SK-N-SH (cell line): ENCODE results near the gene NKD1. TPM values are rescaled to one million over a fixed set of nuclear protein-coding genes. Genes with fewer than 3 reads are reported as not detected.

ENCODE experiments used
- CTCF ChIA-PET: fragments of 300-600, 350-600 bp; formaldehyde crosslinking; extraction: SDS; loops from one replicate; lab custom pipeline; 2021; lab: Yijun Ruan, JAX
- POLR2A ChIA-PET: fragments of 350-600 bp; sonication (Branson Sonifier 250); formaldehyde crosslinking; extraction: SDS; loops from one replicate; lab custom pipeline; 2020; ENCODE audit warnings: antibody characterized with exemption, inconsistent platforms; lab: Yijun Ruan, JAX
- DNase-seq: peaks from one replicate; pipeline ENCODE4 v3.0.0; 2012
- H2AFZ ChIP-seq: fragments of 200-600 bp; sonication (generic); 2 replicates; pipeline ENCODE4 v1.8.1; 2016; ENCODE audit warnings: antibody characterized with exemption, mild to moderate bottlenecking, low read depth
- H3F3A ChIP-seq: fragments of 200-600 bp; sonication (generic); replicated peaks from 2 replicates; pipeline ENCODE3; 2016; ENCODE audit warnings: antibody characterized with exemption, mild to moderate bottlenecking; ENCODE audit not compliant: insufficient read depth
- H3K27ac ChIP-seq, 2 experiments: fragments of 200-500 bp in 1 of 2; fragments of 200-600 bp in 1 of 2; sonication (Bioruptor generic) in 1 of 2; sonication (generic), shearing (Covaris generic) in 1 of 2; 2 replicates each; pipeline versions ENCODE4 v1.5.1 to v1.6.1; 2014 to 2016; ENCODE audit warnings: low read depth in 2 of 2, inconsistent platforms in 1 of 2, low read length in 1 of 2, mild to moderate bottlenecking in 1 of 2, mixed read lengths in 1 of 2
- H3K27me3 ChIP-seq: fragments of 200-600 bp; sonication (generic), shearing (Covaris generic); 2 replicates; pipeline ENCODE4 v1.6.1; 2016; ENCODE audit warnings: mixed run types; ENCODE audit not compliant: insufficient read depth
- H3K36me3 ChIP-seq, 2 experiments: fragments of 200-500 bp in 1 of 2; fragments of 200-600 bp in 1 of 2; sonication (Bioruptor generic) in 1 of 2; sonication (generic) in 1 of 2; replicated peaks in 1 of 2; 2 replicates each; pipeline versions ENCODE3 to v1.5.1; 2014 to 2016; ENCODE audit warnings: low read length in 1 of 2, mild to moderate bottlenecking in 1 of 2; ENCODE audit not compliant: insufficient read depth in 2 of 2, control insufficient read depth in 1 of 2
- H3K4me1 ChIP-seq, 2 experiments: fragments of 200-500 bp in 1 of 2; fragments of 200-600 bp in 1 of 2; sonication (Bioruptor generic) in 1 of 2; sonication (generic), shearing (Covaris generic) in 1 of 2; 2 replicates each; pipeline versions ENCODE4 v1.5.1 to v1.6.1; 2014 to 2016; ENCODE audit warnings: low read depth in 1 of 2, low read length in 1 of 2, mixed run types in 1 of 2; ENCODE audit not compliant: insufficient read depth in 2 of 2, control insufficient read depth in 1 of 2
- H3K4me2 ChIP-seq: fragments of 200-600 bp; sonication (generic), shearing (Covaris generic); 2 replicates; pipeline ENCODE4 v1.6.1; 2017; ENCODE audit warnings: mixed run types
- H3K4me3 ChIP-seq, 2 experiments: fragments of 200-500 bp in 1 of 2; fragments of 200-600 bp in 1 of 2; sonication (Bioruptor generic) in 1 of 2; sonication (generic), shearing (Covaris generic) in 1 of 2; 2 replicates each; pipeline versions ENCODE4 v1.5.1 to v1.8.1; 2014 to 2016; ENCODE audit warnings: low read depth in 2 of 2, inconsistent platforms in 1 of 2, low read length in 1 of 2, mild to moderate bottlenecking in 1 of 2, mixed read lengths in 1 of 2, moderate library complexity in 1 of 2
- H3K79me2 ChIP-seq: fragments of 200-600 bp; sonication (generic); 2 replicates; pipeline ENCODE4 v1.8.1; 2017; ENCODE audit warnings: mild to moderate bottlenecking; ENCODE audit not compliant: insufficient read depth
- H3K9ac ChIP-seq: fragments of 200-600 bp; sonication (generic); 2 replicates; pipeline ENCODE4 v1.6.1; 2017; ENCODE audit warnings: mixed run types
- H3K9me2 ChIP-seq: fragments of 200-600 bp; sonication (generic); 2 replicates; pipeline ENCODE4 v1.6.1; 2017; ENCODE audit warnings: mixed run types
- H3K9me3 ChIP-seq: fragments of 200-600 bp; sonication (generic); 2 replicates; pipeline ENCODE4 v1.6.1; 2017; ENCODE audit warnings: mixed run types, mild to moderate bottlenecking, moderate library complexity
- H4K20me1 ChIP-seq: fragments of 200-600 bp; sonication (generic); 2 replicates; pipeline ENCODE4 v1.6.1; 2017; ENCODE audit warnings: mild to moderate bottlenecking, mixed run types; ENCODE audit not compliant: insufficient read depth
- CHD2 ChIP-seq: fragments of 150-350 bp; IDR thresholded peaks from 2 replicates; pipeline ENCODE4 v1.6.1; 2018; ENCODE audit warnings: low read length; ENCODE audit not compliant: partially characterized antibody
- ELF1 ChIP-seq: IDR thresholded peaks from 2 replicates; pipeline ENCODE4 v1.4.0; 2012
- EZH2phosphoT487 ChIP-seq: fragments of 200-600 bp; sonication (generic); IDR thresholded peaks from 2 replicates; pipeline ENCODE4 v1.6.1; 2017; ENCODE audit warnings: low read depth, mixed run types, mild to moderate bottlenecking, antibody characterized with exemption, moderate library complexity, borderline replicate concordance
- FOXM1 ChIP-seq: IDR thresholded peaks from 2 replicates; pipeline ENCODE4 v1.4.0; 2012; ENCODE audit warnings: low read depth, mild to moderate bottlenecking
- IRF3 ChIP-seq: fragments of 150-350 bp; IDR thresholded peaks from 2 replicates; pipeline ENCODE4 v1.6.1; 2016; ENCODE audit warnings: mild to moderate bottlenecking, low read depth, low read length
- JUND ChIP-seq: IDR thresholded peaks from 2 replicates; pipeline ENCODE4 v1.4.0; 2012
- MEF2A ChIP-seq: IDR thresholded peaks from 2 replicates; pipeline ENCODE4 v1.4.0; 2012; ENCODE audit warnings: low read depth, borderline replicate concordance
- NFIC ChIP-seq: IDR thresholded peaks from 2 replicates; pipeline ENCODE4 v1.4.0; 2012; ENCODE audit warnings: borderline replicate concordance
- NRF1 ChIP-seq: IDR thresholded peaks from 2 replicates; pipeline ENCODE4 v1.6.1; 2012; ENCODE audit warnings: low read depth, mild to moderate bottlenecking, low read length
- POLR2AphosphoS5 ChIP-seq: IDR thresholded peaks from 2 replicates; pipeline ENCODE4 v1.6.1; 2012; ENCODE audit warnings: low read depth, low read length
- RAD21 ChIP-seq: IDR thresholded peaks from 2 replicates; pipeline ENCODE4 v1.6.1; 2012; ENCODE audit warnings: mild to moderate bottlenecking, low read length
- REST ChIP-seq: IDR thresholded peaks from 2 replicates; pipeline ENCODE4 v1.6.1; 2012; ENCODE audit warnings: mild to moderate bottlenecking, low read depth, low read length, moderate library complexity
- RXRA ChIP-seq: IDR thresholded peaks from 2 replicates; pipeline ENCODE4 v1.4.0; 2012; ENCODE audit warnings: low read depth, mild to moderate bottlenecking, borderline replicate concordance
- SIN3A ChIP-seq: IDR thresholded peaks from 2 replicates; pipeline ENCODE4 v1.6.1; 2012; ENCODE audit warnings: low read depth, mild to moderate bottlenecking, low read length, moderate library complexity, borderline replicate concordance
- TAF1 ChIP-seq: IDR thresholded peaks from 2 replicates; pipeline ENCODE4 v1.6.1; 2012; ENCODE audit warnings: low read depth, mild to moderate bottlenecking, low read length, moderate library complexity, borderline replicate concordance
- TCF12 ChIP-seq: IDR thresholded peaks from 2 replicates; pipeline ENCODE4 v1.4.0; 2012
- TEAD4 ChIP-seq: IDR thresholded peaks from 2 replicates; pipeline ENCODE4 v1.4.0; 2012; ENCODE audit warnings: mild to moderate bottlenecking, borderline replicate concordance; ENCODE audit not compliant: insufficient read depth
- YY1 ChIP-seq: IDR thresholded peaks from 2 replicates; pipeline ENCODE4 v1.4.0; 2012; ENCODE audit warnings: low read depth, mild to moderate bottlenecking
- WGBS: methylation state at CpG from one replicate; pipeline ENCODE4 v1.1.6; 2017; ENCODE audit warnings: low lambda C conversion rate; 5-methylcytosine and 5-hydroxymethylcytosine counted together
- polyA plus RNA-seq, 3 experiments: library from polyadenylated mRNA; depleted of rRNA; stranded (reverse); fragments of >200 nt; gene quantifications; 2 replicates each; pipeline ENCODE4 v1.2.3, GENCODE V29; 2012
- TF ChIP-seq, protein P1 (sequence below): IDR thresholded peaks from 2 replicates; pipeline ENCODE4 v1.4.0; 2012; ENCODE audit warnings: low read depth, borderline replicate concordance
- TF ChIP-seq, protein P2 (sequence below): fragments of 200-600 bp; sonication (generic); IDR thresholded peaks from 2 replicates; pipeline ENCODE4 v1.6.1; 2017; ENCODE audit warnings: antibody characterized with exemption, mild to moderate bottlenecking, moderate library complexity

NKD1 gene
- polyA plus RNA-seq, 1 of the 3 experiments (the other 2 are of a cell fraction): 0.02 TPM

- H3K36me3 ChIP-seq: no peaks in the 10 kb centered on the region
- no peak for TF ChIP-seq POLR2AphosphoS5
- H3F3A ChIP-seq: no peaks in the 10 kb centered on the region
- no peaks in the 10 kb centered on the region for H3K9me3 ChIP-seq
- no peaks in the 10 kb centered on the region for H3K79me2 ChIP-seq
- H3K4me1 ChIP-seq: peaks cover 0 to 9% of the 10 kb centered on the region in 2 experiments; a peak in 1 of 4 replicates
- H3K4me3 ChIP-seq: peak overlapping the region; percentile 57 to 68; a peak in 3 of 4 replicates
- no peaks in the 10 kb centered on the region for H4K20me1 ChIP-seq
- peak overlapping the region; percentile 85; the same call in 1 of the 2 replicates for H2AFZ ChIP-seq
- no peak for DNase-seq
- peaks cover 48% of the 10 kb centered on the region for H3K27me3 ChIP-seq
- WGBS: 55% methylated on average over 44 of the region's 46 CpGs
- H3K9ac ChIP-seq: no peak overlapping the region
- ChIA-PET CTCF (interaction anchor here (1.5 to 2.9 kb wide), 2 partner anchors 116 to 176 kb away, joined by 3 to 21 read pairs; no protein-coding TSS in a partner anchor), POLR2A (no interaction called here)
- no peaks in the 10 kb centered on the region for H3K9me2 ChIP-seq
- H3K27ac ChIP-seq: no peak overlapping the region
- peak overlapping the region; percentile 87 for H3K4me2 ChIP-seq
Observed at GRCh38 chr16:50548909-50549560, 839 bp downstream of the NKD1 start.

DNA sequence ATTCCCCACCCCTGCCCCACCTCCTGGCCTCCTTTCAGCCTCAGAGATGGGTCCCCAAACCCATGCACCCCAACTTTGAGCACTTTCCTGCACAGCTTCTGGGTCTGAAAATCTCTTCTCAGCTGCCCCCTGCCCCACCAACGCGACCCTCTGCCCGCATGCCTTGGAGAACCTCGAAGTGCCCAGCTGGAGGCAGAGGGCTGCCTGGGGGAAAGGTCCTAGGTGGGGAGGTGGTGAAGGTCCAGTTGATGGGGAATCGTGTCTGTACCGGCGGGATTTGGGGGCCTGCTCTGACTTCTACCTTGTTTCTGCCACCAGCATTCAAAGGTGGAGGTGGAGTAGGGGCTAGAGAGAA lies 1.3 kb downstream of the NKD1 start:
- no peaks in the 10 kb centered on the region for H3K36me3 ChIP-seq
- H3K9me2 ChIP-seq: no peaks in the 10 kb centered on the region
- POLR2A ChIA-PET: no interaction called here
- H3K27ac ChIP-seq: no peak overlapping the region
- no peaks in the 10 kb centered on the region for H3F3A ChIP-seq
- peaks cover 0 to 9% of the 10 kb centered on the region in 2 experiments; a peak in 1 of 4 replicates for H3K4me1 ChIP-seq
- CTCF ChIA-PET: interaction anchor here (1.5 to 2.9 kb wide), 2 partner anchors 116 to 177 kb away, joined by 3 to 21 read pairs; no protein-coding TSS in a partner anchor
- no peak overlapping the region for H2AFZ ChIP-seq
- no peak for TF ChIP-seq FOXM1
- TF ChIP-seq SIN3A: no peak
- no peak for TF ChIP-seq RAD21
- no peak for TF ChIP-seq TCF12
- no peak for TF ChIP-seq ELF1
- no peak for TF ChIP-seq RXRA
- TF ChIP-seq CHD2: no peak
- TF ChIP-seq NFIC: no peak
- TF ChIP-seq, protein P1, sequence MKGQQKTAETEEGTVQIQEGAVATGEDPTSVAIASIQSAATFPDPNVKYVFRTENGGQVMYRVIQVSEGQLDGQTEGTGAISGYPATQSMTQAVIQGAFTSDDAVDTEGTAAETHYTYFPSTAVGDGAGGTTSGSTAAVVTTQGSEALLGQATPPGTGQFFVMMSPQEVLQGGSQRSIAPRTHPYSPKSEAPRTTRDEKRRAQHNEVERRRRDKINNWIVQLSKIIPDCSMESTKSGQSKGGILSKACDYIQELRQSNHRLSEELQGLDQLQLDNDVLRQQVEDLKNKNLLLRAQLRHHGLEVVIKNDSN: no peak
- TF ChIP-seq, protein P2, sequence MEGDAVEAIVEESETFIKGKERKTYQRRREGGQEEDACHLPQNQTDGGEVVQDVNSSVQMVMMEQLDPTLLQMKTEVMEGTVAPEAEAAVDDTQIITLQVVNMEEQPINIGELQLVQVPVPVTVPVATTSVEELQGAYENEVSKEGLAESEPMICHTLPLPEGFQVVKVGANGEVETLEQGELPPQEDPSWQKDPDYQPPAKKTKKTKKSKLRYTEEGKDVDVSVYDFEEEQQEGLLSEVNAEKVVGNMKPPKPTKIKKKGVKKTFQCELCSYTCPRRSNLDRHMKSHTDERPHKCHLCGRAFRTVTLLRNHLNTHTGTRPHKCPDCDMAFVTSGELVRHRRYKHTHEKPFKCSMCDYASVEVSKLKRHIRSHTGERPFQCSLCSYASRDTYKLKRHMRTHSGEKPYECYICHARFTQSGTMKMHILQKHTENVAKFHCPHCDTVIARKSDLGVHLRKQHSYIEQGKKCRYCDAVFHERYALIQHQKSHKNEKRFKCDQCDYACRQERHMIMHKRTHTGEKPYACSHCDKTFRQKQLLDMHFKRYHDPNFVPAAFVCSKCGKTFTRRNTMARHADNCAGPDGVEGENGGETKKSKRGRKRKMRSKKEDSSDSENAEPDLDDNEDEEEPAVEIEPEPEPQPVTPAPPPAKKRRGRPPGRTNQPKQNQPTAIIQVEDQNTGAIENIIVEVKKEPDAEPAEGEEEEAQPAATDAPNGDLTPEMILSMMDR: no peak
- no peak for TF ChIP-seq JUND
- TF ChIP-seq REST: no peak
- TF ChIP-seq EZH2phosphoT487: no peak
- no peak for TF ChIP-seq YY1
- no peak for TF ChIP-seq MEF2A
- no peak for TF ChIP-seq POLR2AphosphoS5
- TF ChIP-seq TAF1: no peak
- TF ChIP-seq TEAD4: no peak
- no peak for TF ChIP-seq NRF1
- no peak for TF ChIP-seq IRF3
- peaks cover 46% of the 10 kb centered on the region for H3K27me3 ChIP-seq
- no peaks in the 10 kb centered on the region for H3K9me3 ChIP-seq
- H3K79me2 ChIP-seq: no peaks in the 10 kb centered on the region
- no peak for DNase-seq
- WGBS: 84% methylated on average over 7 of the region's 7 CpGs
- H4K20me1 ChIP-seq: no peaks in the 10 kb centered on the region
- H3K4me3 ChIP-seq: no peak overlapping the region
- no peak overlapping the region for H3K9ac ChIP-seq
- no peak overlapping the region for H3K4me2 ChIP-seq
